H54 (cell line): ENCODE measurements around the gene CHD1.
A peak's percentile ranks its signal among the peaks of the same experiment; 100 is the strongest.

Source experiments
- DNase-seq: peaks from one replicate; pipeline ENCODE4 v3.0.0; 2011; ENCODE audit warnings: low spot score, mixed read lengths; ENCODE audit not compliant: insufficient read length
- FAIRE-seq: peaks from 3 replicates; lab custom pipeline; 2011; peaks lifted over from hg19 to GRCh38; lab: Jason Lieb, UNC
- POLR2A ChIP-seq: IDR thresholded peaks from 2 replicates; pipeline ENCODE4 v1.6.1; 2011; ENCODE audit warnings: low read depth, mild to moderate bottlenecking, low read length

Gene CHD1

DNA sequence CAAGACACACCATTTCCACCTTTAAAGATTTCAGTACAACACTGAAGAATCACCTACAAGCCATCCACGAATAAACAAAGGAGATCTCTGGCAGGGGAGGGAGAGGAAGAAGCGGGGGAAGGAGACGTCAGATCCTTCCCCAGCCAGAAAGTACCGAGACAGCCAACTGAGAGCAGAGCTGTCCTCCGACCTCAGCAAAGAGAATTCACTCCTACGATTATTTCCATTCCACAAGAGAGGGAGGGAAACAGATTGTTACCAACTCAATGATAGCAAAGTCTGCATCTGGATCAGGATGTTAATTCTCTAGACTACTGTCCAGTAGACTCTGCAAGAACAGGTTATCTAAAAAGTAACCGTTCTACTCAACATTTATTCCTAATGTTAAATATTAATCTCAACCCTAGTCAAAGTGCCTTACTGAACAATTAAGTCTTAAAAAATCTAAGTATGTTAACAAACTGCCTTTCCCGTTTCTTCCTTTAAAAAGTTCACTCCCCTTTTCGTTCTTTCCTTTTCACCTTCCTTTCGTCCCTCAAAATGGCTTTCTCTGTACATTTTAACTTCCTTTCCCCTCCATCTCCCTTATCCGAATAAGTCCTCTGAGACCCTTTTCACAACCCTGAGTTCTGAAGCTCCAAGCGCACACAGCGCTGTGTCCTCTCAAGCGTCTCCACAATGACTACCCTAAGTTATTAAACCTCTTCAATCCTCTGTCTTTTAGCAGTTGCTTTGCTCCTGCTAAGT lies 1.4 kb downstream of the CHD1 start:
- DNase-seq (peak; percentile 12), FAIRE-seq (peak; percentile 93)
- 0 out of 2 replicates have a peak, but pooled peaks have one; percentile 16 for TF ChIP-seq POLR2A

- DNase-seq (no peak), FAIRE-seq (no peak)
- no peak for TF ChIP-seq POLR2A
Observed at GRCh38 chr5:98923966-98924365, 4.8 kb downstream of the CHD1 start.

DNA sequence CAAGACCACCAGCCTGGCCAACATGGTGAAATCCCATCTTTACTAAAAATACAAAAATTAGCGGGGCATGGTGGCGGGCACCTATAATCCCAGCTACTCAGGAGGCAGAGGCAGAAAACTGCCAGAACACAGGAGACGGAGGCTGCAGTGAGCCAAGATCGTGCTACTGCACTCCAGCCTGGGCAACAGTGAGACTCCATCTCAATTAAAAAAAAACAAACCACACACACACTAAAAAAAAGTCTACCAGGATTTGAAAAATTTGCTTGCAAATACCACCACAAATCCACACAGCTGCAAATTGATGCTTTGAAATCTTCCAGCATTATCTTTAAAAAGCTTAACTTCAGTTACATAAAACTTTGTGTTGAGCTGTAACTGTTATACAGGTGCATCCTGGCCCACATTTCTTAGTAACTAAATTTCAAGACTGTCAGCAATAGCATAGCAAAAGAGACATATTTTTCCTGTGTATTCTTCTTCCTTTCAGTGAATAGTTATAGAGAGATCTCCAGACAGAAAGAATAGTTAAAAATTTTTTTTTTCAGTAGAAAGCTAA lies 6.8 kb downstream of the CHD1 start:
- DNase-seq (no peak), FAIRE-seq (no peak)
- TF ChIP-seq POLR2A, result no peak

DNA sequence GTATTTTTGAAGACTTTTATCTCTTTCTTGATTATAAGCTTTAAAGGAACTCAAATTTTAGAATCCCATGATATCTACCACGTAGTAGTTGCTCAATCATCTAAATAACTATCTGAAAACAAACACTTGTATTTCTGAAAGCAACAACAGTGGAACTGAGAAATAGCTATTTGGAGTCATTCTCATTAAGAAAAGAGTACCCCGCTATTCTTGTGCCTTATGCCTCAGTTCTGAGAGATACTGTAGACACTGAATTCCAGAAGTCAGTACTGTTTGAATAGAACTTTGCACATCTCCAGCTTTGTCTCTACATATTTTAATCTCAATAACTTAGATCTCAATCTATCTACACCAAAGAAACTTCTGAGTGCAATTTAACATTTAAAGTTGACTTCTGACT lies 11.4 kb downstream of the CHD1 start:
- DNase-seq, result no peak
- no peak for TF ChIP-seq POLR2A
- FAIRE-seq, result no peak

- FAIRE-seq, result no peak
- TF ChIP-seq POLR2A, result no peak
- DNase-seq, result no peak
Observed at GRCh38 chr5:98916540-98916939, 12.3 kb downstream of the CHD1 start.

DNA sequence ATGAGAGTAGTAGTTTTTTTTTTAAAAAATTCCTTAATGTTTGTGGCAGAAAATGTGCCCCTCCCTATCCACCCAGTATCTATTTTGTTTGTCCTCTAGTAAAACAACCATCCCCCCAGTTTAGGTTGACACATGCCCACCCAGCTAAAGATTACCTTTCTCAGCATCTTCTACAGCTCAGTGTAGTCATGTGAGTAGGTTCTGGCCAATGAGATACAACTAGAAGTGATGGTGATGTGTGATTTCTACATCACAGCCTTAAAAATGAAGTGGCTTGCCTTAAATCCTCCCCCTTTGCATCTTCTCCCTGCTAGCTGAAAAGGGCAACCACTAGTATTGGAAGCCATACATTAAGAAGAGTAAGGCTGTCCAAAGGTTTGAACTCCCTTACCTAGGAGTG lies 14.9 kb downstream of the CHD1 start:
- DNase-seq (no peak), FAIRE-seq (peak; percentile 75)
- no peak for TF ChIP-seq POLR2A

GRCh38 chr5:98911280-98912040 lies 17.3 kb downstream of the CHD1 start:
- FAIRE-seq, result no peak
- no peak for TF ChIP-seq POLR2A
- DNase-seq, result no peak

- TF ChIP-seq POLR2A, result no peak
- DNase-seq, result no peak
- no peak for FAIRE-seq
Observed at GRCh38 chr5:98909363-98909762, 19.4 kb downstream of the CHD1 start.

- DNase-seq (no peak), FAIRE-seq (no peak)
- no peak for TF ChIP-seq POLR2A
Observed at GRCh38 chr5:98907951-98908350, 20.9 kb downstream of the CHD1 start.

DNA sequence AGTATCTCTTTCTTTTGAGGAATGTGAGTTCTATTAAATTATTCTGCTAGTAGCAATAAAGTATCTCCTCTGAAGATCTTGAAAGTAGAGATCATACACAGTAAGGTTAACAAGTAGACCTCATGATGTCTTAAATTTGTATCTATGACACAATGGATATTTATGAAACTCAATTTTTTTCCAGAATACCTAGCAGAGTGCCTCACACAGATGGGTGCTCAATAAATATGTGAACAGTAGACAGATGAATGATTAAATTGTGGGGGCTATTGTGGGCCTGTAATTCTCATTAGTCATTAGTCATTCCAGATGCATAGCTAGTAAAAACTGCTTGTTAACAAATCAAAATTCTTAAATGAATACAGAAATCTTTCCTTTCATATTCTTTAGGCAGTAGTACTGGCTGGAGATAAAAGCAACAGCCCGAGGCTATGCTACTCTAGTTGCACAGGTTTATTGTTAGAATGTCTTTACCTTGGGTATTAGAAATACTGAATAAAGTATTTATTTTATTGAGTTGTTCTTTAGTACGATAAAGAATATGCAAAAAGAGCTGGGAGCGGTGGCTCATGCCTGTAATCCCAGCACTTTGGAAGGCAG lies 22.0 kb downstream of the CHD1 start:
- TF ChIP-seq POLR2A, result no peak

GRCh38 chr5:98905857-98906688 lies 22.7 kb downstream of the CHD1 start:
- no peak for TF ChIP-seq POLR2A
- DNase-seq (no peak), FAIRE-seq (peak; percentile 70)

More for the DNA sequence above, 22.0 kb downstream of the CHD1 start:
- DNase-seq (no peak), FAIRE-seq (peak; percentile 84)

DNA sequence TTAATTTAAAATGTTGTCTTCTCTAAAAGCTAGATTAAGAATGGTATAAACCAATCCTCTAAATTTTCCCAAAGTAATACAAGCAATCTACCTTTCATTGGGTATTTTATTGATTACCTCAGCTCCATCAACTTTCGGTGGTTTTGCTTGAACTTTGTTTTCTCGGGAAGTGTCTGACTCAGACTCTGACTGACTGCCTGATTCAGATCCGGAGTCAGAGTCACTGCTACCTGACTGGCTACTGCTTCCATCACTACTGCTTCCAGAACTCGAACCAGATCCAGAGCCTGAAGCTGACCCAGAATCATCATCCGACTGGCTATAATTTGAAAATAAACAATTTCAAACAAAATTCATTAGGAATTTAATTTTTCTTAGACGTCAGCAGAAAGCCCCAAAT lies 24.0 kb downstream of the CHD1 start:
- FAIRE-seq, result peak; percentile 97
- no peak for TF ChIP-seq POLR2A
- DNase-seq, result no peak

- TF ChIP-seq POLR2A, result no peak
- DNase-seq (no peak), FAIRE-seq (peak; percentile 74)
Observed at GRCh38 chr5:98902733-98903132, 26.1 kb downstream of the CHD1 start.
